HCT116 (cell line): Measurements from ENCODE around the gene ARHGAP10.
A peak's percentile ranks its signal among the peaks of the same experiment; 100 is the strongest.

Experiments
- EZH2 ChIP-seq: fragments of 200-600 bp; sonication (generic); IDR thresholded peaks from 2 replicates; pipeline ENCODE4 v1.6.1; 2017; ENCODE audit warnings: antibody characterized with exemption, mixed run types
- FOSL1 ChIP-seq: IDR thresholded peaks from 2 replicates; pipeline ENCODE4 v1.6.1; 2012; ENCODE audit warnings: low read depth
- POLR2AphosphoS5 ChIP-seq: IDR thresholded peaks from 2 replicates; pipeline ENCODE4 v1.6.1; 2011; ENCODE audit warnings: mild to moderate bottlenecking, low read depth, low read length, moderate library complexity
- SP1 ChIP-seq: IDR thresholded peaks from 2 replicates; pipeline ENCODE4 v1.6.1; 2012; ENCODE audit warnings: low read depth
- SRF ChIP-seq: IDR thresholded peaks from 2 replicates; pipeline ENCODE4 v1.6.1; 2012; ENCODE audit warnings: low read depth
- YY1 ChIP-seq: IDR thresholded peaks from 2 replicates; pipeline ENCODE4 v1.6.1; 2011; ENCODE audit warnings: low read length, low read depth, moderate library complexity, mild to moderate bottlenecking; ENCODE audit not compliant: insufficient replicate concordance; ENCODE audit errors: extremely low read depth
- ZFX ChIP-seq: fragments of 450-650 bp; IDR thresholded peaks from 2 replicates; pipeline ENCODE4 v1.6.1; 2017
- ZNF274 ChIP-seq: fragments of 200-500 bp; sonication (Bioruptor generic); IDR thresholded peaks from 2 replicates; pipeline ENCODE4 v1.6.1; 2014; ENCODE audit warnings: mild to moderate bottlenecking, low read depth, low read length, inconsistent platforms
- TF ChIP-seq, protein P1 (sequence below), 3 experiments: fragments of 200-600 bp in 1 of 3; sonication (generic) in 1 of 3; IDR thresholded peaks in 2 of 3; conservative IDR thresholded peaks in 1 of 3; 2 replicates each; pipeline ENCODE4 v1.5.1; 2012 to 2017; ENCODE audit warnings: low read depth in 2 of 3, low read length in 2 of 3, antibody characterized with exemption in 1 of 3, borderline replicate concordance in 1 of 3, control low read depth in 1 of 3, mild to moderate bottlenecking in 1 of 3, mixed read lengths in 1 of 3, mixed run types in 1 of 3, moderate library complexity in 1 of 3; ENCODE audit not compliant: insufficient read depth in 1 of 3
- TF ChIP-seq, protein P2 (sequence below): IDR thresholded peaks from 2 replicates; pipeline ENCODE4 v1.6.1; 2011; ENCODE audit warnings: mild to moderate bottlenecking, low read length, moderate library complexity; ENCODE audit not compliant: insufficient replicate concordance; ENCODE audit errors: extremely low read depth
- TF ChIP-seq, protein P3 (sequence below): IDR thresholded peaks from 2 replicates; pipeline ENCODE4 v1.6.1; 2012
- TF ChIP-seq, protein P4 (sequence below): IDR thresholded peaks from 2 replicates; pipeline ENCODE4 v1.6.1; 2012; ENCODE audit warnings: low read depth

DNA sequence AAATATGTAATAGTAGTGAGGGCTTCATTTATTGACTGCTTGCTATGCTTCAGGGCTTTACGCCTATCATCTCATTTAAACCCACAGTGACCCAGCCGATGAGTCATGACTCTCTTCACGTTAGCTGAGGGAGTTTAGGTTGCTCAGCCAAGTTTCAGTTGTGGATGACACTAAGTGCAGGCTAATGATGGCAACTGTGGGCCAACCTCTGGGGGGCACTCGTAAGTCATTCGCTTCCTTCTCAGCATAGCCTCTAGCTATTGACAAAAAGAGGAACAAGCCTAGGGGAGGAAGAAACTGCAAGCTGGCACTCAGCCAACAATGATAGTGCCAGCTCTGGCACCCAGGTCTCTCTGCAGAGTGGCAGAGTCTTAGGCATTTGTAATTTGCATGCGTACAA is 325.0 kb downstream of the ARHGAP10 start:
- TF ChIP-seq, protein P1, sequence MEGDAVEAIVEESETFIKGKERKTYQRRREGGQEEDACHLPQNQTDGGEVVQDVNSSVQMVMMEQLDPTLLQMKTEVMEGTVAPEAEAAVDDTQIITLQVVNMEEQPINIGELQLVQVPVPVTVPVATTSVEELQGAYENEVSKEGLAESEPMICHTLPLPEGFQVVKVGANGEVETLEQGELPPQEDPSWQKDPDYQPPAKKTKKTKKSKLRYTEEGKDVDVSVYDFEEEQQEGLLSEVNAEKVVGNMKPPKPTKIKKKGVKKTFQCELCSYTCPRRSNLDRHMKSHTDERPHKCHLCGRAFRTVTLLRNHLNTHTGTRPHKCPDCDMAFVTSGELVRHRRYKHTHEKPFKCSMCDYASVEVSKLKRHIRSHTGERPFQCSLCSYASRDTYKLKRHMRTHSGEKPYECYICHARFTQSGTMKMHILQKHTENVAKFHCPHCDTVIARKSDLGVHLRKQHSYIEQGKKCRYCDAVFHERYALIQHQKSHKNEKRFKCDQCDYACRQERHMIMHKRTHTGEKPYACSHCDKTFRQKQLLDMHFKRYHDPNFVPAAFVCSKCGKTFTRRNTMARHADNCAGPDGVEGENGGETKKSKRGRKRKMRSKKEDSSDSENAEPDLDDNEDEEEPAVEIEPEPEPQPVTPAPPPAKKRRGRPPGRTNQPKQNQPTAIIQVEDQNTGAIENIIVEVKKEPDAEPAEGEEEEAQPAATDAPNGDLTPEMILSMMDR (IDR thresholded peaks at IDR 0.05 in 2 of 3, conservative IDR thresholded peaks at IDR 0.05 in 1 of 3; ENCODE audit: borderline replicate concordance in 1 of 3, insufficient read depth in 1 of 3, low read depth in 2 of 3, low read length in 2 of 3): peak in 1 of 3 experiments; percentile 7; a peak in 1 of 6 replicates
- TF ChIP-seq, protein P2, sequence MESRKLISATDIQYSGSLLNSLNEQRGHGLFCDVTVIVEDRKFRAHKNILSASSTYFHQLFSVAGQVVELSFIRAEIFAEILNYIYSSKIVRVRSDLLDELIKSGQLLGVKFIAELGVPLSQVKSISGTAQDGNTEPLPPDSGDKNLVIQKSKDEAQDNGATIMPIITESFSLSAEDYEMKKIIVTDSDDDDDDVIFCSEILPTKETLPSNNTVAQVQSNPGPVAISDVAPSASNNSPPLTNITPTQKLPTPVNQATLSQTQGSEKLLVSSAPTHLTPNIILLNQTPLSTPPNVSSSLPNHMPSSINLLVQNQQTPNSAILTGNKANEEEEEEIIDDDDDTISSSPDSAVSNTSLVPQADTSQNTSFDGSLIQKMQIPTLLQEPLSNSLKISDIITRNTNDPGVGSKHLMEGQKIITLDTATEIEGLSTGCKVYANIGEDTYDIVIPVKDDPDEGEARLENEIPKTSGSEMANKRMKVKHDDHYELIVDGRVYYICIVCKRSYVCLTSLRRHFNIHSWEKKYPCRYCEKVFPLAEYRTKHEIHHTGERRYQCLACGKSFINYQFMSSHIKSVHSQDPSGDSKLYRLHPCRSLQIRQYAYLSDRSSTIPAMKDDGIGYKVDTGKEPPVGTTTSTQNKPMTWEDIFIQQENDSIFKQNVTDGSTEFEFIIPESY: no peak
- TF ChIP-seq POLR2AphosphoS5 (no peak), SP1 (no peak), YY1 (no peak), EZH2 (no peak), ZNF274 (no peak), SRF (no peak), ZFX (no peak), FOSL1 (peak; percentile 28; the same call in 1 of the 2 replicates)
- TF ChIP-seq, protein P3, sequence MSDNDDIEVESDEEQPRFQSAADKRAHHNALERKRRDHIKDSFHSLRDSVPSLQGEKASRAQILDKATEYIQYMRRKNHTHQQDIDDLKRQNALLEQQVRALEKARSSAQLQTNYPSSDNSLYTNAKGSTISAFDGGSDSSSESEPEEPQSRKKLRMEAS: no peak
- TF ChIP-seq, protein P4, sequence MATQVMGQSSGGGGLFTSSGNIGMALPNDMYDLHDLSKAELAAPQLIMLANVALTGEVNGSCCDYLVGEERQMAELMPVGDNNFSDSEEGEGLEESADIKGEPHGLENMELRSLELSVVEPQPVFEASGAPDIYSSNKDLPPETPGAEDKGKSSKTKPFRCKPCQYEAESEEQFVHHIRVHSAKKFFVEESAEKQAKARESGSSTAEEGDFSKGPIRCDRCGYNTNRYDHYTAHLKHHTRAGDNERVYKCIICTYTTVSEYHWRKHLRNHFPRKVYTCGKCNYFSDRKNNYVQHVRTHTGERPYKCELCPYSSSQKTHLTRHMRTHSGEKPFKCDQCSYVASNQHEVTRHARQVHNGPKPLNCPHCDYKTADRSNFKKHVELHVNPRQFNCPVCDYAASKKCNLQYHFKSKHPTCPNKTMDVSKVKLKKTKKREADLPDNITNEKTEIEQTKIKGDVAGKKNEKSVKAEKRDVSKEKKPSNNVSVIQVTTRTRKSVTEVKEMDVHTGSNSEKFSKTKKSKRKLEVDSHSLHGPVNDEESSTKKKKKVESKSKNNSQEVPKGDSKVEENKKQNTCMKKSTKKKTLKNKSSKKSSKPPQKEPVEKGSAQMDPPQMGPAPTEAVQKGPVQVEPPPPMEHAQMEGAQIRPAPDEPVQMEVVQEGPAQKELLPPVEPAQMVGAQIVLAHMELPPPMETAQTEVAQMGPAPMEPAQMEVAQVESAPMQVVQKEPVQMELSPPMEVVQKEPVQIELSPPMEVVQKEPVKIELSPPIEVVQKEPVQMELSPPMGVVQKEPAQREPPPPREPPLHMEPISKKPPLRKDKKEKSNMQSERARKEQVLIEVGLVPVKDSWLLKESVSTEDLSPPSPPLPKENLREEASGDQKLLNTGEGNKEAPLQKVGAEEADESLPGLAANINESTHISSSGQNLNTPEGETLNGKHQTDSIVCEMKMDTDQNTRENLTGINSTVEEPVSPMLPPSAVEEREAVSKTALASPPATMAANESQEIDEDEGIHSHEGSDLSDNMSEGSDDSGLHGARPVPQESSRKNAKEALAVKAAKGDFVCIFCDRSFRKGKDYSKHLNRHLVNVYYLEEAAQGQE: no peak
